AG09309 (cell line): ENCODE measurements around the gene MTMR11.

Experiments
- DNase-seq: peaks from one replicate; pipeline ENCODE4 v3.0.0-alpha.2; 2010; ENCODE audit warnings: low read depth
- H3K4me3 ChIP-seq: 2 replicates; pipeline ENCODE4 v1.5.1; 2011; ENCODE audit warnings: mild to moderate bottlenecking, low read depth, low read length, moderate library complexity; ENCODE audit not compliant: control insufficient read depth
- TF ChIP-seq, protein P1 (sequence below): IDR thresholded peaks from 2 replicates; pipeline ENCODE4 v1.5.1; 2011; ENCODE audit warnings: mild to moderate bottlenecking, low read depth, low read length, inconsistent platforms; ENCODE audit not compliant: insufficient read depth, control insufficient read depth; ENCODE audit errors: missing control alignments

Gene MTMR11, protein sequence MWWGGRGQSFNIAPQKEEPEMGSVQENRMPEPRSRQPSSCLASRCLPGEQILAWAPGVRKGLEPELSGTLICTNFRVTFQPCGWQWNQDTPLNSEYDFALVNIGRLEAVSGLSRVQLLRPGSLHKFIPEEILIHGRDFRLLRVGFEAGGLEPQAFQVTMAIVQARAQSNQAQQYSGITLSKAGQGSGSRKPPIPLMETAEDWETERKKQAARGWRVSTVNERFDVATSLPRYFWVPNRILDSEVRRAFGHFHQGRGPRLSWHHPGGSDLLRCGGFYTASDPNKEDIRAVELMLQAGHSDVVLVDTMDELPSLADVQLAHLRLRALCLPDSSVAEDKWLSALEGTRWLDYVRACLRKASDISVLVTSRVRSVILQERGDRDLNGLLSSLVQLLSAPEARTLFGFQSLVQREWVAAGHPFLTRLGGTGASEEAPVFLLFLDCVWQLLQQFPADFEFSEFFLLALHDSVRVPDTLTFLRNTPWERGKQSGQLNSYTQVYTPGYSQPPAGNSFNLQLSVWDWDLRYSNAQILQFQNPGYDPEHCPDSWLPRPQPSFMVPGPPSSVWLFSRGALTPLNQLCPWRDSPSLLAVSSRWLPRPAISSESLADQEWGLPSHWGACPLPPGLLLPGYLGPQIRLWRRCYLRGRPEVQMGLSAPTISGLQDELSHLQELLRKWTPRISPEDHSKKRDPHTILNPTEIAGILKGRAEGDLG

DNA sequence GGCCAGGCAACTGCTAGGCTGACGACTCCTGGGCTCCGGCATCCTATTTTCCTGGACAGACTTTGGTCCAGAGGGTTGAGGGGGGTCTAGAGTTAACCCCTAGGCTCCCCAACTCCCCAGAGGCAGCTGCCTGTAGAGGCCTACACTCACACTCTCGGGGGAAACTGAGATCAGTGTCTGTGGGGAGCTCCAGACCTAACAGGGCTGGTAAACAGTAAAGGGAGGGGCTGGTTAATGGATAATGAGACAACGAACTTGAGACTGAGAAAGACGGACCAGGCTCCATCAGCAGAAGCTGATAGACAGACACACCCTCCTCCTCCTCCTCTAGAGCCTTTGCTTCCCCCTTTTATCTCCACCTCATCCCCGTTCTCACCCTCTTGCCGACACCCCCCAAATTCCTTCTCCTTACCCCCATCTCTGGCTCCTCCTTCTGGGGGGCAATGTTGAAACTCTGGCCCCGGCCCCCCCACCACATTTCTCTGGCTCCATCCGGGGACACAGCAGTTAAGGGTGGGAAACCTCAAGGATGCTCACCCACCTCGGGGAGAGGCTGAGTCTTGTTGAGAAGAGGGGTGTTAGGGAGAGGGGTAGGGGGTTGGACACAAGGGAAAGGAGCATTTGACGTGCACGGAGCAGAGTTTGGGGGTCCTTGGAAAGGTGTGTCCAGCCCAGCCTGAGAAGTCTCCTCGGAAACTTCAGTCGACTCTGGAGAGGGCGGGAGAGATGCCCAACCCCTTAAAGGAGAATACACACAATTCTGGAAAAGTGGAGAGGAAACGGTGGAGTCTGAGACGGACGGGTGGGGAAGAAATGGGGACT, at the start of gene MTMR11:
MTMR11 (minus strand) TSS at position 710 of the 822 bp plus-strand sequence; CDS start at position 478, 232 bp downstream.
- no peak for DNase-seq
- peak within 1 kb of the TSS; percentile 94 for H3K4me3 ChIP-seq
- TF ChIP-seq, protein P1, sequence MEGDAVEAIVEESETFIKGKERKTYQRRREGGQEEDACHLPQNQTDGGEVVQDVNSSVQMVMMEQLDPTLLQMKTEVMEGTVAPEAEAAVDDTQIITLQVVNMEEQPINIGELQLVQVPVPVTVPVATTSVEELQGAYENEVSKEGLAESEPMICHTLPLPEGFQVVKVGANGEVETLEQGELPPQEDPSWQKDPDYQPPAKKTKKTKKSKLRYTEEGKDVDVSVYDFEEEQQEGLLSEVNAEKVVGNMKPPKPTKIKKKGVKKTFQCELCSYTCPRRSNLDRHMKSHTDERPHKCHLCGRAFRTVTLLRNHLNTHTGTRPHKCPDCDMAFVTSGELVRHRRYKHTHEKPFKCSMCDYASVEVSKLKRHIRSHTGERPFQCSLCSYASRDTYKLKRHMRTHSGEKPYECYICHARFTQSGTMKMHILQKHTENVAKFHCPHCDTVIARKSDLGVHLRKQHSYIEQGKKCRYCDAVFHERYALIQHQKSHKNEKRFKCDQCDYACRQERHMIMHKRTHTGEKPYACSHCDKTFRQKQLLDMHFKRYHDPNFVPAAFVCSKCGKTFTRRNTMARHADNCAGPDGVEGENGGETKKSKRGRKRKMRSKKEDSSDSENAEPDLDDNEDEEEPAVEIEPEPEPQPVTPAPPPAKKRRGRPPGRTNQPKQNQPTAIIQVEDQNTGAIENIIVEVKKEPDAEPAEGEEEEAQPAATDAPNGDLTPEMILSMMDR: no peak

DNA sequence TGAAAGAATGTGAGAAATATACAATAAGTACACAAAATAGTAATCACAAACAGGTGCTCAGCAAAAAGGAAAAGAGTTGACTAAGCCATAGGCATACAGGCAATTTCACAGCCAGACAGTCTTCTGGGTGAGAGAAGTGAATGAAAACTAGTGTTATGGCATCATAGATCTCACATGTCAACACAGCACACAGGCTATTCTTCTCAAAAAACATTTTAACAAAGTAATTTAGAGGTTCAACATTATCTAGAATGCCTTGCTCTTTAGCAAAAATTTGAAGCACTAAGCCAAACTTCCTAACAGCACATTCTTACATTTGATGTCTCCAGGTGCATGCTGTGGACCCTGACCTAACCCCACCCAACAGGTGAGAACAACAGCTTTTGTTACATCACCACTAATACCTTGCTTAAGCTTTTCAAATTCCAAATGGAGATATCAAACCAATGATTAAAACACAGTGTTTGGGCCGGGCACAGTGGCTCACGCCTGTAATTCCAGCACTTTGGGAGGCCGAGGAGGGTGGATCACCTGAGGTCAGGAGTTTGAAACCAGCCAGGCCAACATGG, 43.4 kb upstream of the MTMR11 start:
- TF ChIP-seq, protein P1: no peak
- H3K4me3 ChIP-seq: no peak overlapping the region
- DNase-seq: no peak

DNA sequence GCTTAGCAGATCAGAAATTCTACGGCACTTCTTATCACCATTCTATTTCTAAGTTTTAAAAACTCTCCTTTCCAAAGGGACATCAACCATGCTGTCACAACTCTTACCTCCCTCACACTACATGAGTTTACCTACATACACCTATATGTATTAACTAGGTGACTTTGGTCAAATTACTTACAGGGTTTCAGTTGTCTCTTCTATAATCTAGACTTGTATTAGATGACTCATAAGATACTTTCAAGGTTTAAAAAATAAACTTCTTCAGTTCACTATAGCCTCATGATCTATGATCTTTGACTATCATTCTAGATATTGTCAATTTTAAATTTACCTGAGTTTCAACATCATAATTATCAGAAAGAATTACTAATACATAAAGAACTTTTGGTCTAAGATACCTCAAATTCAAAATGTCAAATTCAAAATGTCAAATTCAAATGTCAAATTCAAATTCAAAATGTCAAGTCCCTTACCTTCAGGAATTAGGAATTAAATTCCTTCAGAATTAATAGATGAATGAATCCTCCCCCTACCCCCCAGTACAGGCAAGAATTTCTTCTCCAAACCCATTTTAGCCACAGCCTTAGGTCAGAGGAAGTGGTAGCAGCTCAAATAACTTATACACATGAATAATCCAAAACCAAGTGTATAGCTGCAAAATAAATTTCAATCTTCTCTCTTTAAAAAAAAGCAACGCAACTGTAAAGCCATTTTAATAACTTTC, 42.7 kb upstream of the MTMR11 start:
- no peak overlapping the region for H3K4me3 ChIP-seq
- DNase-seq: no peak
- TF ChIP-seq, protein P1: no peak

DNA sequence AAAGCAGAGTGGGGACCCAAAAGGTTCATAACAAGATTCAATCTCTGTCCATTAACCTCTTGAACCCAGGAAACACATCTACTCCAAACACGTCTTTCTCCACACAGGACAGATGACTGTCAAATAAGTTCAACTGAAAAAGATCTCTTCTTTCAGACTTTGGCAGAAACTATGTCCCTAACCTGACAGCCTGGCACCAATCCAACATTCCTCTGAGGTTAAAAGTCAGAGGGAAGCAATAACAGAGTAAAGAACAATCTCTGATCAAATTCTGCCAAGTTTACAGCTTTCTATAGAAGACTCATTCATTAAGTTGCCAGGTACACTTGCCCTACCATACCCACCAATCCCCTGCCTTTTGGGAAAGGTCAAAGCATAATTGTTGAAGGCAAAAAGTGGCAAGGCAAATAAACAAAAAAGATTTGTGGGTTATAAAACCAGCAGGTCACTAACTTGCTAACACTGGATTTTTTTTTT, 41.9 kb upstream of the MTMR11 start:
- TF ChIP-seq, protein P1: no peak
- H3K4me3 ChIP-seq: no peak overlapping the region
- no peak for DNase-seq

DNA sequence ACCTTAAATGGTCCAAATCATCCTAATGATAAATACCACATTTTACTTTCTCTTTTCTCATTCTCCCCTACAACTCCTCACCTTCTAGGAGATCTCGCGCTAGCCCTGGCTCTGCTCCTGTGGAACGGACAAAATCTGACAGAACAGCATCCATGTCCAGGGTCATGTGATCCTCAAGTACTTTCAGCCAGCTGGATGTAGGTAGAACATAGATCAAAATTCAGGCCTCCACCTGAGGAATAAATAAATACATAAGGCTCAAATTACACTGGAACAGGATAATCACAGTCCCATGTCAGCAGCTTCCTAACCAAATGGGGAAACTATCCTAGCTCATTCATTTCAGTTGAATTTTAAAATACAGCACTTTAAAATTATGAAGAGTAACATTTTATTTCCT, 40.7 kb upstream of the MTMR11 start:
- TF ChIP-seq, protein P1: no peak
- no peak for DNase-seq

More for the DNA sequence above, 40.7 kb upstream of the MTMR11 start:
- H3K4me3 ChIP-seq: no peak overlapping the region
